Natural killer cell (primary cell): Measurements from ENCODE around the gene DYNC1H1. TPM values are rescaled to one million over a fixed set of nuclear protein-coding genes. Genes with fewer than 3 reads are reported as not detected.
"Not testable (repeated sequence)": the region's sequence is repeated elsewhere in the genome, so short reads cannot be mapped to it uniquely, and the experiment has no call there.

Experiments
- ATAC-seq, 3 donors: fragments of 150-1000 bp in 2 of 3; fragments of 200-7000 bp in 1 of 3; cut with Tn5 transposase; 1 replicate in 1 of 3; 2 replicates in 2 of 3; pipeline ENCODE4 v1.10.0; 2021; ENCODE audit warnings: mild to moderate bottlenecking in 2 of 3, moderate library complexity in 2 of 3
- DNase-seq, 2 donors: peaks; one replicate each; pipeline versions ENCODE4 v3.0.0 to v3.0.0-alpha.2; 2013 to 2021; ENCODE audit warnings: mixed read lengths in 1 of 2
- H3K27ac ChIP-seq: one replicate; pipeline ENCODE4 v1.5.1; 2013; ENCODE audit warnings: mild to moderate bottlenecking, low read length
- H3K27me3 ChIP-seq: one replicate; pipeline ENCODE4 v1.6.1; 2013; ENCODE audit warnings: low read length; ENCODE audit not compliant: control insufficient read depth, insufficient read depth
- H3K36me3 ChIP-seq: one replicate; pipeline ENCODE4 v1.6.1; 2013; ENCODE audit warnings: low read length; ENCODE audit not compliant: control insufficient read depth, insufficient read depth
- H3K4me1 ChIP-seq: one replicate; pipeline ENCODE4 v1.6.1; 2013; ENCODE audit warnings: low read length; ENCODE audit not compliant: control insufficient read depth, insufficient read depth
- H3K4me3 ChIP-seq: one replicate; pipeline ENCODE4 v1.5.1; 2013; ENCODE audit warnings: low read length
- H3K9me3 ChIP-seq: one replicate; pipeline ENCODE4 v1.6.1; 2013; ENCODE audit warnings: low read length; ENCODE audit not compliant: control insufficient read depth, insufficient read depth
- H3K27ac Mint-ChIP-seq, 2 donors: one replicate each; pipeline ENCODE4 v1.8.0; 2022; ENCODE audit warnings: mild to moderate bottlenecking in 2 of 2, mixed read lengths in 2 of 2, moderate library complexity in 1 of 2
- H3K27me3 Mint-ChIP-seq, 2 donors: one replicate each; pipeline ENCODE4 v1.8.0; 2022; ENCODE audit warnings: low read depth in 2 of 2, mixed read lengths in 2 of 2
- H3K36me3 Mint-ChIP-seq: one replicate; pipeline ENCODE4 v1.8.0; 2022; ENCODE audit warnings: mixed read lengths
- H3K4me1 Mint-ChIP-seq, 2 donors: one replicate each; pipeline ENCODE4 v1.8.0; 2022; ENCODE audit warnings: mixed read lengths in 2 of 2
- H3K4me3 Mint-ChIP-seq: one replicate; pipeline ENCODE4 v1.8.0; 2022; ENCODE audit warnings: mild to moderate bottlenecking, moderate library complexity, mixed read lengths
- H3K9me3 Mint-ChIP-seq, 2 donors: one replicate each; pipeline ENCODE4 v1.8.0; 2022; ENCODE audit warnings: mixed read lengths in 2 of 2
- WGBS: methylation state at CpG from one replicate; pipeline ENCODE4 v1.1.7; 2013; ENCODE audit warnings: missing lambda C conversion rate; ENCODE audit not compliant: insufficient coverage; 5-methylcytosine and 5-hydroxymethylcytosine counted together
- intact Hi-C: fragments of 100-400 bp; cut with micrococcal nuclease; formaldehyde crosslinking; loops from one replicate; pipeline ENCODE4 v1.14.2; 2022
- total RNA-seq, 4 donors: library from RNA; stranded (reverse); fragments of 120-200 nt in 1 of 4; gene quantifications; one replicate each; pipeline versions ENCODE4 v1.2.3 to v1.2.4, GENCODE V29; 2013 to 2022
- TF ChIP-seq, protein P1 (sequence below): fragments of 200-600 bp; IDR thresholded peaks from one replicate; pipeline ENCODE4 v1.8.0; 2022; ENCODE audit warnings: antibody characterized with exemption

The DYNC1H1 gene
- total RNA-seq, 3 donors from 2014 or later (not counting 1 experiment from before 2014, with no cell fraction given), result 313 to 381 (median 349) TPM

DNA sequence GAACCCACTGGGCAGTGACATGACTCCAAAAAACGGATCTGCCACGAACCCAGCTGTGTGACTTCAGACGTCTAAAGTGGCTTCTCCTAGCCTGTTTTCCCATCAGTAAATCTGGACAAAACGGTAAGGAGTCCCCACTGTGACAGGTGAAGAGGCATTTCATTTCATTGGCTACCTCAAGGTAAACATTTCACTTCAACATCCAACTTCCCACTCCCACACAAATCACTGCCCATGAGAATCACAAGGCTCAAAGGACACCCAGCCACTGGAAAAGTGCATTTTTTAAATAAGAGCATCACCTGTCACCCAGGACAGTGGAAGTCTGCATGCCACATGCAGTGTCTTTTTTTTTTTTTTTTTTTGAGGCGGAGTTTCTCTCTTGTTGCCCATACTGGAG lies 94.6 kb downstream of the DYNC1H1 start:
- TF ChIP-seq, protein P1, sequence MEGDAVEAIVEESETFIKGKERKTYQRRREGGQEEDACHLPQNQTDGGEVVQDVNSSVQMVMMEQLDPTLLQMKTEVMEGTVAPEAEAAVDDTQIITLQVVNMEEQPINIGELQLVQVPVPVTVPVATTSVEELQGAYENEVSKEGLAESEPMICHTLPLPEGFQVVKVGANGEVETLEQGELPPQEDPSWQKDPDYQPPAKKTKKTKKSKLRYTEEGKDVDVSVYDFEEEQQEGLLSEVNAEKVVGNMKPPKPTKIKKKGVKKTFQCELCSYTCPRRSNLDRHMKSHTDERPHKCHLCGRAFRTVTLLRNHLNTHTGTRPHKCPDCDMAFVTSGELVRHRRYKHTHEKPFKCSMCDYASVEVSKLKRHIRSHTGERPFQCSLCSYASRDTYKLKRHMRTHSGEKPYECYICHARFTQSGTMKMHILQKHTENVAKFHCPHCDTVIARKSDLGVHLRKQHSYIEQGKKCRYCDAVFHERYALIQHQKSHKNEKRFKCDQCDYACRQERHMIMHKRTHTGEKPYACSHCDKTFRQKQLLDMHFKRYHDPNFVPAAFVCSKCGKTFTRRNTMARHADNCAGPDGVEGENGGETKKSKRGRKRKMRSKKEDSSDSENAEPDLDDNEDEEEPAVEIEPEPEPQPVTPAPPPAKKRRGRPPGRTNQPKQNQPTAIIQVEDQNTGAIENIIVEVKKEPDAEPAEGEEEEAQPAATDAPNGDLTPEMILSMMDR, result no peak
- Mint-ChIP-seq H3K27ac (no peak overlapping the region), H3K4me1 (peaks cover 20 to 27% of the 10 kb centered on the region in 2 donors), H3K36me3 (no peaks in the 10 kb centered on the region), H3K9me3 (no peaks in the 10 kb centered on the region), H3K27me3 (no peaks in the 10 kb centered on the region), H3K4me3 (no peak overlapping the region)
- no peaks in the 10 kb centered on the region for H3K36me3 ChIP-seq
- H3K27me3 ChIP-seq, result no peaks in the 10 kb centered on the region
- H3K27ac ChIP-seq, result no peak overlapping the region
- ATAC-seq, result no peak
- no peak overlapping the region for H3K4me3 ChIP-seq
- 70% methylated on average over 5 of the region's 5 CpGs for WGBS
- intact Hi-C loops, result no loop called here
- DNase-seq, result no peak
- H3K9me3 ChIP-seq, result no peaks in the 10 kb centered on the region
- H3K4me1 ChIP-seq, result peaks cover 39% of the 10 kb centered on the region

DNA sequence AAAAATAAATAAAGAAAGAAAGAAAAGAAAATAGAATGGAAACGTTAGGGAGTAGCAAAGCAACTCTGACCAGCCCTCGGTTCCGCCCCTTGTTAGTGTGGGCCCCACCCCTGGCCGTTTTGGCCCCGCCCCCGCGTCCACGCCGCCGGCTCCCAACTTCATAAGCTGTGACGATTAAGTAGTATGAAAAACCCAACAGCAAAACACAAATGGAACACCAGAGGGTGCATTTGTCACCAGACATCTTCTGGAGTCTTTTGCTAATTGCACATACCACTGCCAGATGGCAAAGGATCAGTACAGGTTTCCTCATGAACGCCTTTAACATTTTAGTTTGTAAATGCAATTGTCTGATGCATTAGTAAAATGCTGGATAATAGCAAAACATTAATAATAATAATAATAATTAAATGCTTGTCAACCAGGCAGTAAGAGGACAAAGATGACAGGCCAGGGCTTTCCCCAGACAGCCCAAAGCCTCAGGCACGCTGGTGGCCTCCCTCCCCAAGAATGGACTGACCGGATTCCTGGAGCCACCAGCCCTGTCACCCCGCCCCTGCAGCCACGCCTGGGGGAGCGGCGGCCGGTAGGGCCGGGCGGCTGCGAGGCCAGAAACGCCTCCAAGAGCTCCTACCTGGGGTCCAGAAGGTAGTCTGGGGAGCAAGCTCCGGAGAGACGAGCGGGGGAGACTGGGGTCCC lies 98.9 kb downstream of the DYNC1H1 start:
- intact Hi-C loops, result loop anchor here (1.0 kb wide), 1 partner anchor 33 kb away; no protein-coding TSS in a partner anchor
- TF ChIP-seq, protein P1, result peak; percentile 29
- no peaks in the 10 kb centered on the region for H3K27me3 Mint-ChIP-seq
- Histone ChIP-seq H3K36me3 (no peaks in the 10 kb centered on the region), H3K27ac (no peak overlapping the region), H3K4me3 (no peak overlapping the region), H3K27me3 (no peaks in the 10 kb centered on the region), H3K9me3 (no peaks in the 10 kb centered on the region), H3K4me1 (peaks cover 23% of the 10 kb centered on the region)
- H3K9me3 Mint-ChIP-seq, result no peaks in the 10 kb centered on the region
- DNase-seq (peak; percentile 59 to 84), ATAC-seq (peak; percentile 89 to 99 (median 98))
- H3K27ac Mint-ChIP-seq, result no peak overlapping the region
- no peak overlapping the region for H3K4me3 Mint-ChIP-seq
- no peaks in the 10 kb centered on the region for H3K36me3 Mint-ChIP-seq
- 49% methylated on average over 25 of the region's 26 CpGs for WGBS
- H3K4me1 Mint-ChIP-seq, result peaks cover under 1 to 6% of the 10 kb centered on the region in 2 donors

DNA sequence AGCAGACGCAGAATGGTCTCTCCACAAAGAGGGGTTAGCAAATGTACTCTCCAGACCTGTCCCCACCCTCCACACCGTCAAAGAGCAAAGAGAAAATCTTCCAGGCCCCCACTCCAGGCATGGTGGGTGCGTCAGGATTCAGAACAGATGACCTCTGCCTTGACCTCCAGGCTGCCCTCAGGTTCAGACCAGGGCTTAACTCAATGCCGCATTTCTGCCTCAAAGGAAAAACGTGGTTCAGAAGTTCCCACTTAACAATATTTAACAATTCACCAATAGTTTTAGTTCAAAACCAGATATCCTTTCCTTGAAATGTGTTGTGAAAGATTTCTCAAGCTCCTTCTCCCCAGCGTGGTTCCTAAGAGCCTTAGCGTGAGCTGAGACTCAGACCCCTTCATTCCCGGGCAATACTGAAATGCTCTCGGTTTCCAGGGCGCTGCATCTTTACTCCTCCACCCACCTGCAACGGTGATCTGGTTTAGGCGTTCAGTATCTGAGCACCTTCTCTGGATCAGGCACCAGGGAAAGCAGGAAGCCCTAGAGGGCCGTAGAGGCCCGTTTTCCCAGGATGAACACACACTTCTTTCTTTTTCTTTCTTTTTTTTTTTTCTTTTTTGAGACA lies 99.5 kb downstream of the DYNC1H1 start:
- no peak for DNase-seq
- no peak for ATAC-seq
- no peaks in the 10 kb centered on the region for H3K36me3 ChIP-seq
- WGBS, result 91% methylated on average over 14 of the region's 14 CpGs
- Mint-ChIP-seq H3K9me3 (no peaks in the 10 kb centered on the region), H3K4me1 (peaks cover 0 to 5% of the 10 kb centered on the region in 2 donors), H3K27me3 (no peaks in the 10 kb centered on the region), H3K27ac (no peak overlapping the region), H3K4me3 (no peak overlapping the region), H3K36me3 (no peaks in the 10 kb centered on the region)
- no peaks in the 10 kb centered on the region for H3K27me3 ChIP-seq
- H3K27ac ChIP-seq, result no peak overlapping the region
- TF ChIP-seq, protein P1, result no peak
- peaks cover 17% of the 10 kb centered on the region for H3K4me1 ChIP-seq
- H3K9me3 ChIP-seq, result no peaks in the 10 kb centered on the region
- intact Hi-C loops, result loop anchor here (1.0 kb wide), 1 partner anchor 32 kb away; no protein-coding TSS in a partner anchor
- H3K4me3 ChIP-seq, result no peak overlapping the region

DNA sequence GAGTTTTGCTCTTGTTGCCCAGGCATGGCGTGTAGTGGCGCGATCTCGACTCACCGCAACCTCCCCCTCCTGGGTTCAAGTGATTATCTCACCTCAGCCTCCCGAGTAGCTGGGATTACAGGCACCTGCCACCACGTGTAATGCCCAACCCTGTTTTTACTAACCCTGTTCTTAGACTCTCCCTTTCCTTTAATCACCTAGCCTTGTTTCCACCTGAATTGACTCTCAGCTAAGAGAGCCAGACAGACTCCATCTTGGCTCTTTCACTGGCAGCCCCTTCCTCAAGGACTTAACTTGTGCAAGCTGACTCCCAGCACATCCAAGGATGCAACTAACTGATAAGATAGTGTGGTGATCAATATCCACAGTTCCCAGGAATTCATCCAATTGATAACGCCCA lies 100.2 kb downstream of the DYNC1H1 start:
- intact Hi-C loops, H3K9me3 Mint-ChIP-seq, H3K27ac Mint-ChIP-seq, DNase-seq, H3K27me3 Mint-ChIP-seq, H3K9me3 ChIP-seq, H3K4me3 ChIP-seq, H3K4me3 Mint-ChIP-seq, H3K36me3 Mint-ChIP-seq, H3K27ac ChIP-seq, H3K27me3 ChIP-seq, ATAC-seq, H3K36me3 ChIP-seq, H3K4me1 Mint-ChIP-seq: not testable (repeated sequence)
- WGBS, result 83% methylated on average over 8 of the region's 8 CpGs
- H3K4me1 ChIP-seq, result peaks cover 15% of the 10 kb centered on the region
